ENCODE measurements around the gene SEMA4C.

SEMA4C gene

DNA sequence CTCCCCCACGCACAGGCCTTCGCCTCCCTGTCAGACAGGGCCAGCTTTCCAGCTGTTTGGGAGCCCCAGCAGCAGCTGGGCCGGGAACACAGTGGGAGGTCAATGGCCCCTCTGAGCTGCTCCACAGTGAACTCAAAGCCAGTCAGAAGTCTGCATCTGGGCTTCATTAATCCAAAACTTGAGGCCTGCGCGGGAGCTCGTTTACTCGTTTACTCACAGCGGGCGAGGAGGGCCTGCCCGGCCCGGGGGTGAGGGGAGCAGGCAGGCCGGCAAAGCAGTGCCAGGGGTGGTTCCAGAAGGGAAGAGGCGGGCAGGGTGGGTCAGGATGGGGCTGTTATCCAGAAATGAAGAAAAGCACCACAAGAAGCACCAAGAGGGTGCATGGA, 36.8 kb upstream of the SEMA4C start:
- Histone ChIP-seq H3K79me1 (replicated peaks; ENCODE audit: low read length, poor library complexity, severe bottlenecking) (no peaks in the 10 kb centered on the region), H3K4me1 (ENCODE audit: control insufficient read depth, insufficient read depth, low read depth, low read length) (peaks cover 14% of the 10 kb centered on the region), H3K27me3 (ENCODE audit: control insufficient read depth in 1 of 2, insufficient read depth in 1 of 2, low read length in 2 of 2) (peaks cover 0 to 4% of the 10 kb centered on the region in 2 experiments), H4K91ac (ENCODE audit: low read length) (no peak overlapping the region), H3K9ac (ENCODE audit: low read length) (peak overlapping the region; percentile 79), H3K4ac (ENCODE audit: low read depth in 1 of 2, low read length in 2 of 2) (peak overlapping the region; percentile 26 to 73), H3K4me3 (ENCODE audit: insufficient read depth in 1 of 2, low read depth in 1 of 2, low read length in 2 of 2) (peak overlapping the region in 1 of 2 experiments; percentile 54), H3K14ac (ENCODE audit: low read length in 2 of 2) (no peak overlapping the region), H3K36me3 (ENCODE audit: control insufficient read depth in 1 of 2, insufficient read depth in 2 of 2, low read depth in 1 of 2, low read length in 2 of 2) (no peaks in the 10 kb centered on the region), H3K23ac (ENCODE audit: low read length in 2 of 2) (no peak overlapping the region), H2BK5ac (ENCODE audit: low read depth, low read length, poor library complexity, severe bottlenecking) (no peak overlapping the region), H2BK120ac (ENCODE audit: low read depth, low read length) (no peak overlapping the region), H2AK5ac (ENCODE audit: low read length, severe bottlenecking) (no peak overlapping the region), H2BK15ac (ENCODE audit: low read depth, poor library complexity, severe bottlenecking) (no peak overlapping the region), H3K9me3 (ENCODE audit: control insufficient read depth, low read length) (no peaks in the 10 kb centered on the region), H2AFZ (ENCODE audit: low read depth, low read length) (peak overlapping the region; percentile 64), H2BK12ac (ENCODE audit: low read length in 2 of 2) (peak overlapping the region in 1 of 2 experiments; percentile 70), H4K8ac (ENCODE audit: low read length) (peak overlapping the region; percentile 36), H3K4me2 (ENCODE audit: low read length, poor library complexity, severe bottlenecking) (no peak overlapping the region), H3K27ac (ENCODE audit: low read length, poor library complexity, severe bottlenecking) (no peak overlapping the region), H3K18ac (ENCODE audit: low read depth in 1 of 2, low read length in 2 of 2) (peak overlapping the region in 1 of 2 experiments; percentile 6)
- DNase-seq = no peak
- WGBS = 30% methylated on average over 13 of the region's 13 CpGs

DNA sequence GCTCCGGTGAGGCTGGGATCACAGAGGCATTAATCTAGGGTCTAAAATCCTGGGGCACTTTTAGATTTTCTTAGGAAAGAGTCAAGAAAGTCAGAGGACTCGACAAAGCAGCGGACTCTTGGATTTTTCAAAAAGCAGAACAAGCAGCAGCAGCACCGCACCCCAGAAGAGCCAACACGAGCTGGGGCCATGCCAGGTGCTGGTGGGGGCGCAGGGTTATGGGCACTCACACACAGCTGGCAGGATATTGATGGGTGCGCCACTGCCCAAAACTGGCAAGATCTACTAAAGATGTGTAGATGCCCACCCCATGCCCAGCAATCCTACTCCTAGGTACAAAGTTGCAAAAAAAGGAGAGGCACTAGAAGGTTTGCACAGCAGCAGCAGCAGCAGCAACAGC, 33.9 kb upstream of the SEMA4C start:
- Histone ChIP-seq H3K14ac (ENCODE audit: low read length in 2 of 2) (no peak overlapping the region), H3K27ac (ENCODE audit: low read length, poor library complexity, severe bottlenecking) (no peak overlapping the region), H3K9me3 (ENCODE audit: control insufficient read depth, low read length) (no peaks in the 10 kb centered on the region), H2BK5ac (ENCODE audit: low read depth, low read length, poor library complexity, severe bottlenecking) (no peak overlapping the region), H2AFZ (ENCODE audit: low read depth, low read length) (peak overlapping the region; percentile 30), H3K4me2 (ENCODE audit: low read length, poor library complexity, severe bottlenecking) (no peak overlapping the region), H4K91ac (ENCODE audit: low read length) (no peak overlapping the region), H3K36me3 (ENCODE audit: control insufficient read depth in 1 of 2, insufficient read depth in 2 of 2, low read depth in 1 of 2, low read length in 2 of 2) (no peaks in the 10 kb centered on the region), H2AK5ac (ENCODE audit: low read length, severe bottlenecking) (no peak overlapping the region), H2BK120ac (ENCODE audit: low read depth, low read length) (no peak overlapping the region), H2BK15ac (ENCODE audit: low read depth, poor library complexity, severe bottlenecking) (no peak overlapping the region), H3K18ac (ENCODE audit: low read depth in 1 of 2, low read length in 2 of 2) (no peak overlapping the region), H3K4ac (ENCODE audit: low read depth in 1 of 2, low read length in 2 of 2) (no peak overlapping the region), H3K9ac (ENCODE audit: low read length) (no peak overlapping the region), H3K4me3 (ENCODE audit: insufficient read depth in 1 of 2, low read depth in 1 of 2, low read length in 2 of 2) (no peak overlapping the region), H3K4me1 (ENCODE audit: control insufficient read depth, insufficient read depth, low read depth, low read length) (peaks cover 16% of the 10 kb centered on the region), H3K23ac (ENCODE audit: low read length in 2 of 2) (no peak overlapping the region), H3K79me1 (replicated peaks; ENCODE audit: low read length, poor library complexity, severe bottlenecking) (no peaks in the 10 kb centered on the region), H4K8ac (ENCODE audit: low read length) (no peak overlapping the region), H2BK12ac (ENCODE audit: low read length in 2 of 2) (peak overlapping the region in 1 of 2 experiments; percentile 80), H3K27me3 (ENCODE audit: control insufficient read depth in 1 of 2, insufficient read depth in 1 of 2, low read length in 2 of 2) (peaks cover 0 to 4% of the 10 kb centered on the region in 2 experiments)
- WGBS = 90% methylated on average over 7 of the region's 7 CpGs
- no peak for DNase-seq

DNA sequence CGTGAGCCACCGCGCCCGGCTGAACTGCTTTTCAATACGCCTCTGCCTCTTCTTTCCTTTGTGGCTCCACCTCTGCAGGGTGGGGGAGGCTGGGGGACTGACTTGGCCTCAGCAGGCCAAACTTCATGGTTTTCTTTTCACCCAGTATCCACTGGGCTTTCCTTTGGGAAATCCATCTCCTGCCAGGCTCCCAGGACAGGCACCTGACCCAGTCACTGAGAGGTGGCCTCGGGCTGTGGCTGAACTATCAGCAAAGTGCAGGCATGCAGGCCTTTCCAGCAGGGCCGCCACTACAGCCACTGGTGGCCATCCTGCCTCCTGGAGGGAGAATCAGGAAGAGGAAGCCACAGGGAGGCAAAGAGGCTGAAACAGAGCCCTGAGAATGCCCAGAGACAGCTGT, 33.4 kb upstream of the SEMA4C start:
- Histone ChIP-seq H2AK5ac (ENCODE audit: low read length, severe bottlenecking) (no peak overlapping the region), H2AFZ (ENCODE audit: low read depth, low read length) (no peak overlapping the region), H4K91ac (ENCODE audit: low read length) (no peak overlapping the region), H2BK15ac (ENCODE audit: low read depth, poor library complexity, severe bottlenecking) (no peak overlapping the region), H3K4ac (ENCODE audit: low read depth in 1 of 2, low read length in 2 of 2) (no peak overlapping the region), H4K8ac (ENCODE audit: low read length) (no peak overlapping the region), H3K9me3 (ENCODE audit: control insufficient read depth, low read length) (no peaks in the 10 kb centered on the region), H3K79me1 (replicated peaks; ENCODE audit: low read length, poor library complexity, severe bottlenecking) (no peaks in the 10 kb centered on the region), H3K36me3 (ENCODE audit: control insufficient read depth in 1 of 2, insufficient read depth in 2 of 2, low read depth in 1 of 2, low read length in 2 of 2) (no peaks in the 10 kb centered on the region), H3K4me3 (ENCODE audit: insufficient read depth in 1 of 2, low read depth in 1 of 2, low read length in 2 of 2) (no peak overlapping the region), H3K27ac (ENCODE audit: low read length, poor library complexity, severe bottlenecking) (no peak overlapping the region), H3K18ac (ENCODE audit: low read depth in 1 of 2, low read length in 2 of 2) (peak overlapping the region in 1 of 2 experiments; percentile 53), H3K23ac (ENCODE audit: low read length in 2 of 2) (no peak overlapping the region), H3K27me3 (ENCODE audit: control insufficient read depth in 1 of 2, insufficient read depth in 1 of 2, low read length in 2 of 2) (peaks cover 0 to 4% of the 10 kb centered on the region in 2 experiments), H3K14ac (ENCODE audit: low read length in 2 of 2) (peak overlapping the region in 1 of 2 experiments; percentile 80), H3K4me2 (ENCODE audit: low read length, poor library complexity, severe bottlenecking) (no peak overlapping the region), H2BK5ac (ENCODE audit: low read depth, low read length, poor library complexity, severe bottlenecking) (no peak overlapping the region), H3K9ac (ENCODE audit: low read length) (no peak overlapping the region), H3K4me1 (ENCODE audit: control insufficient read depth, insufficient read depth, low read depth, low read length) (peaks cover 16% of the 10 kb centered on the region), H2BK120ac (ENCODE audit: low read depth, low read length) (no peak overlapping the region), H2BK12ac (ENCODE audit: low read length in 2 of 2) (peak overlapping the region in 1 of 2 experiments; percentile 80)
- WGBS = 85% methylated on average over 7 of the region's 7 CpGs
- DNase-seq = no peak

DNA sequence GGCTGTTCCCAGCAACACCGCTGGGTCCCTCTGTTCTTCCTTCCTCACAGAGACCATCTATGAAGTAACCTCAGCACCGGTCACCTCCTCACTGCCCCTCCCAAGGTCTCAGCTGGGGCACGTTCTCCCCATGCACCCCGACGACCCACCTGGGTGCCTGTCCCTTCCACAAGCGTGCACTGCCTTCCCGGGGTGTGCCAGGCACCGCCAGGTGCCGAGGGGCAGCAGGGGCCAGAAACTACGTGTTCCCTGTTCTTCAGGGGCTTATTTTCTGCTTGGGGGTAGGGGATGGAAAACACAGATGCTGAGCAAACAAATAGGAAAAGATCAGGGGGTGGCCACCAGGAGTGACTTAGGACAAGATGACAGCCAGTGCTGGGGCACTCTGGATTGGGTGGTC, 30.4 kb upstream of the SEMA4C start:
- no peak overlapping the region for H3K4me3 ChIP-seq (ENCODE audit: insufficient read depth in 1 of 2, low read depth in 1 of 2, low read length in 2 of 2)
- no peak overlapping the region for H3K18ac ChIP-seq (ENCODE audit: low read depth in 1 of 2, low read length in 2 of 2)
- no peaks in the 10 kb centered on the region for H3K79me1 ChIP-seq (replicated peaks; ENCODE audit: low read length, poor library complexity, severe bottlenecking)
- WGBS = 87% methylated on average over 10 of the region's 10 CpGs
- no peak overlapping the region for H4K8ac ChIP-seq (ENCODE audit: low read length)
- no peak overlapping the region for H4K91ac ChIP-seq (ENCODE audit: low read length)
- no peak overlapping the region for H3K9ac ChIP-seq (ENCODE audit: low read length)
- H3K27ac ChIP-seq (ENCODE audit: low read length, poor library complexity, severe bottlenecking) = no peak overlapping the region
- no peak overlapping the region for H3K14ac ChIP-seq (ENCODE audit: low read length in 2 of 2)
- H3K4me2 ChIP-seq (ENCODE audit: low read length, poor library complexity, severe bottlenecking) = no peak overlapping the region
- peaks cover 7% of the 10 kb centered on the region for H3K4me1 ChIP-seq (ENCODE audit: control insufficient read depth, insufficient read depth, low read depth, low read length)
- DNase-seq = no peak
- H3K4ac ChIP-seq (ENCODE audit: low read depth in 1 of 2, low read length in 2 of 2) = no peak overlapping the region
- H2BK120ac ChIP-seq (ENCODE audit: low read depth, low read length) = no peak overlapping the region
- H2BK12ac ChIP-seq (ENCODE audit: low read length in 2 of 2) = no peak overlapping the region
- H2BK15ac ChIP-seq (ENCODE audit: low read depth, poor library complexity, severe bottlenecking) = no peak overlapping the region
- no peak overlapping the region for H3K23ac ChIP-seq (ENCODE audit: low read length in 2 of 2)
- H3K36me3 ChIP-seq (ENCODE audit: control insufficient read depth in 1 of 2, insufficient read depth in 2 of 2, low read depth in 1 of 2, low read length in 2 of 2) = no peaks in the 10 kb centered on the region
- H3K27me3 ChIP-seq (ENCODE audit: control insufficient read depth in 1 of 2, insufficient read depth in 1 of 2, low read length in 2 of 2) = peaks cover 0 to 4% of the 10 kb centered on the region in 2 experiments
- no peaks in the 10 kb centered on the region for H3K9me3 ChIP-seq (ENCODE audit: control insufficient read depth, low read length)
- no peak overlapping the region for H2AK5ac ChIP-seq (ENCODE audit: low read length, severe bottlenecking)
- no peak overlapping the region for H2BK5ac ChIP-seq (ENCODE audit: low read depth, low read length, poor library complexity, severe bottlenecking)
- no peak overlapping the region for H2AFZ ChIP-seq (ENCODE audit: low read depth, low read length)
